ENCODE results near the gene CBR3. TPM values are rescaled to one million over a fixed set of nuclear protein-coding genes. Genes with fewer than 3 reads are reported as not detected.
A peak's percentile ranks its signal among the peaks of the same experiment; 100 is the strongest.

Gene CBR3
- total RNA-seq, 1 donor from 2014 or later = 2.8 TPM

GRCh38 chr21:36096398-36097290 lies 38.2 kb upstream of the CBR3 start:
- Histone ChIP-seq H3K79me2 (ENCODE audit: insufficient read depth, low read length) (no peaks in the 10 kb centered on the region), H2AFZ (ENCODE audit: low read depth, low read length) (no peak overlapping the region), H3K27me3 (ENCODE audit: insufficient read depth, low read length) (no peaks in the 10 kb centered on the region), H3K4me1 (ENCODE audit: insufficient read depth, low read length) (peaks cover 9% of the 10 kb centered on the region), H3K4me3 (ENCODE audit: insufficient read depth, low read depth, low read length) (no peak overlapping the region), H4K20me1 (ENCODE audit: insufficient read depth, low read length) (no peaks in the 10 kb centered on the region), H3K27ac (ENCODE audit: low read depth, low read length) (no peak overlapping the region), H3K36me3 (ENCODE audit: insufficient read depth, low read length) (no peaks in the 10 kb centered on the region), H3K4me2 (ENCODE audit: low read length) (no peak overlapping the region), H3K9me3 (ENCODE audit: insufficient read depth, low read depth, low read length) (peaks cover 7% of the 10 kb centered on the region), H3K9ac (ENCODE audit: low read length) (no peak overlapping the region)
- Mint-ChIP-seq H3K36me3 (ENCODE audit: low read depth, unreplicated experiment) (peaks cover 1% of the 10 kb centered on the region), H3K4me3 (ENCODE audit: unreplicated experiment) (no peak overlapping the region), H3K27me3 (ENCODE audit: low read depth, unreplicated experiment) (peaks cover 19% of the 10 kb centered on the region), H3K27ac (ENCODE audit: unreplicated experiment) (no peak overlapping the region), H3K9me3 (ENCODE audit: unreplicated experiment) (peaks cover 9% of the 10 kb centered on the region), H3K4me1 (ENCODE audit: low read depth, unreplicated experiment) (peaks cover 13% of the 10 kb centered on the region)
- no peak for FAIRE-seq
- no peak for DNase-seq (ENCODE audit: low read depth)
- TF ChIP-seq EZH2 (IDR thresholded peaks at IDR 0.05; ENCODE audit: insufficient read depth, low read length) (no peak), CTCF (IDR thresholded peaks at IDR 0.05; ENCODE audit: insufficient read depth, low read depth, low read length) (no peak)

- no peak overlapping the region for H2AFZ ChIP-seq (ENCODE audit: low read depth, low read length)
- no peaks in the 10 kb centered on the region for H4K20me1 ChIP-seq (ENCODE audit: insufficient read depth, low read length)
- H3K4me2 ChIP-seq (ENCODE audit: low read length) = peak overlapping the region; percentile 32
- H3K36me3 Mint-ChIP-seq (ENCODE audit: low read depth, unreplicated experiment) = peaks cover 1% of the 10 kb centered on the region
- TF ChIP-seq CTCF (IDR thresholded peaks at IDR 0.05; ENCODE audit: insufficient read depth, low read depth, low read length) (no peak), EZH2 (IDR thresholded peaks at IDR 0.05; ENCODE audit: insufficient read depth, low read length) (no peak)
- DNase-seq (ENCODE audit: low read depth) = peak; percentile 64
- no peak overlapping the region for H3K4me3 ChIP-seq (ENCODE audit: insufficient read depth, low read depth, low read length)
- no peak overlapping the region for H3K4me3 Mint-ChIP-seq (ENCODE audit: unreplicated experiment)
- peaks cover 9% of the 10 kb centered on the region for H3K4me1 ChIP-seq (ENCODE audit: insufficient read depth, low read length)
- H3K4me1 Mint-ChIP-seq (ENCODE audit: low read depth, unreplicated experiment) = peaks cover 13% of the 10 kb centered on the region
- peaks cover 19% of the 10 kb centered on the region for H3K27me3 Mint-ChIP-seq (ENCODE audit: low read depth, unreplicated experiment)
- H3K27ac ChIP-seq (ENCODE audit: low read depth, low read length) = no peak overlapping the region
- no peaks in the 10 kb centered on the region for H3K79me2 ChIP-seq (ENCODE audit: insufficient read depth, low read length)
- no peaks in the 10 kb centered on the region for H3K36me3 ChIP-seq (ENCODE audit: insufficient read depth, low read length)
- peak overlapping the region; percentile 53 for H3K27ac Mint-ChIP-seq (ENCODE audit: unreplicated experiment)
- FAIRE-seq = no peak
- H3K27me3 ChIP-seq (ENCODE audit: insufficient read depth, low read length) = no peaks in the 10 kb centered on the region
- H3K9me3 Mint-ChIP-seq (ENCODE audit: unreplicated experiment) = peaks cover 9% of the 10 kb centered on the region
- H3K9ac ChIP-seq (ENCODE audit: low read length) = no peak overlapping the region
- peaks cover 7% of the 10 kb centered on the region for H3K9me3 ChIP-seq (ENCODE audit: insufficient read depth, low read depth, low read length)
These were observed 37.3 kb upstream of the CBR3 start for GRCh38 chr21:36097427-36098181.
